NCI-H1694 treated with DMSO at 0.1 percent for 48 hours (cell line): Measurements from ENCODE around the gene KIF6.
"Not testable (repeated sequence)": the region's sequence is repeated elsewhere in the genome, so short reads cannot be mapped to it uniquely, and the experiment has no call there.

Source experiments
- DNase-seq: peaks from one replicate; lab custom pipeline; 2025; lab: John Stamatoyannopoulos, UW

KIF6 gene

DNA sequence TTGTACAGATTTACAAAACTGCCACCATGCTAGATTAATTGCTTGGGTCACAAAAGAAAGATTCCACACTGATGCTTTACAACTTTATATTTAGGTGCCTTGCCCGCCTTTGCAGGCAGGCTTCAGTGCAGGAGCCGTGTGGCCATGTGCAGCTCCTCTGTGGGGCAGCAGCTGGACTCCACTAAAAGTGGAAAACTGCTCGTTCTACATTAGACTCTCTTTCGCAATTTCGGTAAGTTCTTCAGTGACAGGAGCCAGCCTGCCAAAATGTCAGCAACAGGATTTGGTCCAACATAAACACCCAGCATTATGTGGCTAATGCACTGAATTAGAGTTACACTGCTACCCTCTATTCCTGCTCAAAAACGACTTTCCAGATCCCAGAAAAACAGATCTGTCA, 228.3 kb downstream of the KIF6 start:
- no peak for DNase-seq

GRCh38 chr6:39496456-39496855, 228.8 kb downstream of the KIF6 start:
- no peak for DNase-seq

DNA sequence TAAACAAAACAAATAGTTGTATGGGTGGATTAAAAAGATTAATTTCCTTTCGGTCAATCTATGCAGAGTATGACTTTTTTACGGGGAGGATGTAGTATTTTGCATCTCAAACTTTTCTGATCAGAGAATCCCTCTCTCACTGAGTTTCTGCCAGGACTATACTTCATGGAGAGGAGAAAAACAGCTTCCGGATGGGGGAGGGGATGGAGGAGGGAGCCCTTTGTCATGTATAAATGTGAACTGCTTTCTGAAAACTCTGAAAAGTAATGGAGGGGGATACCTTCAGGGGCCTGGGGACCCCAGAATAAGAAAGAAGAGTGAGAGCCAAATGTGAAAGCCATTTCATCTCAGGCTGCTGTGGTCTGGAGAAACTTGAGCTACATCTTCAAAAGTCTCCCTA, 229.6 kb downstream of the KIF6 start:
- DNase-seq = no peak

- DNase-seq = no peak
These were observed 230.2 kb downstream of the KIF6 start for GRCh38 chr6:39494998-39495397.

DNA sequence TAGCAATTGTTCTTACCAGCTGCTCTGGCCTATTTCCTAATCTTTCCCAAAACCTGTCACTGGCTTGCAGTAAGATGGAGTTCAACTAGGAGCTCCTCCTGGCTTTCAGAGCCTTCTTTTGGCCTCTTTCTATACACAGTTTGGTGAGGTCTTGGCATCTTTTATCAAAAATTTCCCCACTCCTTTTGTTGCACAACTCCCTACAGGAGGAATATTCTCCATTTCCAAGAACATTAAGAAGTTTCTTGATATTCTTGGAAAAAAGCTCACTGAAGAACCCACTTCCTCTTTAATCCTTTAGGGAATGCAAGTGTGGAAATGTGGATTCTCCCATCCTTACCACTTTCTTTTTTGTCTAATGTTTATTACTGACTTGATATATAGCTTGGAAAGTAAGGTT, 231.4 kb downstream of the KIF6 start:
- no peak for DNase-seq

DNA sequence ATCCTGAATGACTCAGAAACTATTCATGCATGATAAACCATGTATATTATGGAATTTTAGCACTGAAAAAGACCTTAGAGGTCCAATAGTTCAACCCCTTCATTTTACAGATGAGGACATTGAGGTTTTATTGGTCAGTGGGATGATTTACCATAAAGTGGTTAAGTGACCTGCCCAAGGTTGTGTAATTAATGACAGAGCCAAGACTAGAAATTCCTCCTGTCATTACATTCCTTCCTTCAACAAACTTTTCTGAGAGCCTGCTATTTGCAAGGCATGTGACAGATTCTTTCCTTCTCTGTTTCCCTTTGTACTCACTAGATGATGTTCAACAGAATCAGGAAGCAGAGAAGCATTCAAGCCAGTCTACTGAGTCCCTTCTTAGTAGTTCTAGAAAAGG, 232.0 kb downstream of the KIF6 start:
- no peak for DNase-seq

DNA sequence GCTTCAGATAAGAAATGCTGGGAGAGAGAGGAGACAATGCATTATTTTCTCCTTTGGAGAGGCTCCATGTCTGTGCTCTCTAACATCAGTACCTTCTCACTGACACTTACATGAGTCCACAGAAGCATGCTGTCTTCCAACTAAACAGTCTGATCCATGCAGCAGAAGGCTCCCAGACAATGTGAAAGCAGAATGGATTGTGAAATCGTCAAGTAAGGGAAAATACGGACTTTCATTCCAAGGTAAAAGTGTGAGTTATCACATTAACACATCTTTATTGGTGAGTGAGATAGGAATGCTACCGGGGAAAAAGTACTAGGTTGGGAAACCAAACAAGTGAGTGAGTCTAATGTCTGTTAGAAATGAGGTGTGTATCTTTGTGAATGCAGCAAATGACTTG, 235.1 kb downstream of the KIF6 start:
- DNase-seq = no peak

GRCh38 chr6:39488255-39488879, 236.8 kb downstream of the KIF6 start:
- no peak for DNase-seq

- no peak for DNase-seq
These were observed 240.9 kb downstream of the KIF6 start for GRCh38 chr6:39484276-39484675.

DNA sequence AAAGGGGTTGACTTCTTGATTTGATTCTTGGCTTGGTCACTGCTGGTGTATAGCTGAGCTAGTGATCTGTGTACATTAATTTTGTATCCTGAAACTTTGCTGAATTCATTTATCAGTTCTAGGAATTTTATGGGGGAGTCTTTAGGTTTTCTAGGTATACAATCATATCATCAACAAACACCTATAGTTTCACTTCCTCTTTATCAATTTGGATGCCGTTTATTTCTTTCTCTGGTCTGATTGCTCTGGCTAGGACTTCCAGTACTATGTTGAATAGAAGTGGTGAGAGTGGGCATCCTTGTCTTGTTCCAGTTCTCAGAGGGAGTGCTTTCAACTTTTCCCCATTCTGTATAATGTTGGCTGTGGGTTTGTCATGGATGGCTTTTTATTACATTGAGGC, 245.4 kb downstream of the KIF6 start:
- DNase-seq = not testable (repeated sequence)

- no peak for DNase-seq
These were observed 248.5 kb downstream of the KIF6 start for GRCh38 chr6:39476670-39477069.

- DNase-seq = no peak
These were observed 249.1 kb downstream of the KIF6 start for GRCh38 chr6:39476151-39476550.

DNA sequence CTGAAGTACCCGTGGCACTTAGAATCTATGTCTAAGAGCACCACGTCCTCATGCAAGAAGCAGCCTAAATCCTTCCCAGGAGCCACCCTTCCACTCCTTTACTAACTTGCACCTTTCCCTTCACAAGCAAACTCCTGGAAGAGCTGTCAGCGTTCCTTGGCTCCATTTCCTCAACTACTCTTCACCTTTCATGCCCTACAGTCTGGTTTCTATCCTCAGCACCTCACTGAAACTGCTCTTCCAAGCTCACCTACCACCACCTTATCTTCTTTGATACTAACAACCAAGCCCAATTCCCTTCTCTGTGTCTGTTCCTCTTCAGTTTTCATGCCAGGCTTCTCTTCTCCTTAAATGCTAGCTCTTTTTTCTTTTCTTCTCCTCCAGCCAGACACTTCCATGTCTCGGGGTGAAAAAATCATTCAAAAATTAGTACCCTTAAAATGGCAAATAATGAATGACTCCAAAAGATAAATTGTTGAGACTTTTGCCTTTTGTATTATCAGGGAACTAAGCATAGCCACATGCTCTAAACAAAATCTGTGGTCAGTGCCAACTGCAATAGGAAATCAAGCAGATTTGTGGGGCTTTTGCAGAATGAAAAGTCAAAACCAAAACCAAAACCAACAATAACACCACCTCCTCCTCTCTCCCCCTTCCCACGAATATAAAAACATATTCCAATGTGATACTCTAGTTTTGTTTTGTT, 253.1 kb downstream of the KIF6 start:
- no peak for DNase-seq

- no peak for DNase-seq
These were observed 254.7 kb downstream of the KIF6 start for GRCh38 chr6:39470506-39470905.

GRCh38 chr6:39468385-39468784, 256.8 kb downstream of the KIF6 start:
- DNase-seq = no peak

GRCh38 chr6:39466631-39467030, 258.6 kb downstream of the KIF6 start:
- no peak for DNase-seq

- no peak for DNase-seq
These were observed 259.7 kb downstream of the KIF6 start for GRCh38 chr6:39465539-39465938.

DNA sequence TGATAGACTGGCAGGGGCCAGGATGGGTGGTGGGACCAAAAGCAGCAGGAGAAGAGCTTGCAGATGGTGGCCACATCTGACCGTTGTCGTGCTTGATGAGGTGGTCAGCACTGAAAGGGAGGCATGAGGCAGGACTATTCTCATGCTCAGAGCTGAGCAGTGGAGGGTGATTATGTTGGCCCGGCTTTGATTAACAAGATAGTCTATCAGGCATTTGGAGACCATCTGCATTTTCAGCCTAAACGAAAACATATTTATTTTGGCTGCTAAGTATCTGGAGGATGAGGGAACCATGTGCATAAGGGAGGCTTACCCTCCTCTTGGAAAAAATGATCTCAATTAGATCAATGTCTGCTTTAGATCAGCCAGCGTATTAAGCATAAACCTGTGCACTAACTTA, 261.1 kb downstream of the KIF6 start:
- DNase-seq = no peak

DNA sequence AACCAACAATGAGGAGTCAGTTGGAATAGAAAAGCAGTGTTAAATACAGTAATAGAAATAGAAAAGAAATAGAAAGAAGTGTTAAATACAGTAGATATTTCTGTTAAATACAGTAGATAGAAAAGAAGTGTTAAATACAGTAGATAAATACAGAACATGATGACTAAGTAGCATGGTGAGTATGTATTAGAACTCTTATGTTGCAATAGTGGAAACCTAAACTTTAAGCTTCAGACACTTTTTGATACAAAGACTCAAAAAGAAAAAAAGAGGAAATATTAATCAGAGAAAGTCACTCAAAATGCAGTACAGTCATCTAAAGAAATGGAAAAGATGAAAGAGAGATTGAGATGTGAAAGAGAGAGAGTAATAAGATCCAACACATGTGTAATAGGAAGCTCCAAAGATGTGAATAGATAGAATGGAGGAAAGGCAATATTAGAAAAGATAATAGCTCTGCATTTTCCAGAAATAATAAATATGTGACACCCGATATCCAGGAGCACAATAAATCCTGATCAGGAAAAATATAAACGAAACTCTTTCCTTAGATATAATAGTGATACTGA, 271.2 kb downstream of the KIF6 start:
- DNase-seq = no peak

- DNase-seq = no peak
These were observed 272.0 kb downstream of the KIF6 start for GRCh38 chr6:39453241-39453640.

DNA sequence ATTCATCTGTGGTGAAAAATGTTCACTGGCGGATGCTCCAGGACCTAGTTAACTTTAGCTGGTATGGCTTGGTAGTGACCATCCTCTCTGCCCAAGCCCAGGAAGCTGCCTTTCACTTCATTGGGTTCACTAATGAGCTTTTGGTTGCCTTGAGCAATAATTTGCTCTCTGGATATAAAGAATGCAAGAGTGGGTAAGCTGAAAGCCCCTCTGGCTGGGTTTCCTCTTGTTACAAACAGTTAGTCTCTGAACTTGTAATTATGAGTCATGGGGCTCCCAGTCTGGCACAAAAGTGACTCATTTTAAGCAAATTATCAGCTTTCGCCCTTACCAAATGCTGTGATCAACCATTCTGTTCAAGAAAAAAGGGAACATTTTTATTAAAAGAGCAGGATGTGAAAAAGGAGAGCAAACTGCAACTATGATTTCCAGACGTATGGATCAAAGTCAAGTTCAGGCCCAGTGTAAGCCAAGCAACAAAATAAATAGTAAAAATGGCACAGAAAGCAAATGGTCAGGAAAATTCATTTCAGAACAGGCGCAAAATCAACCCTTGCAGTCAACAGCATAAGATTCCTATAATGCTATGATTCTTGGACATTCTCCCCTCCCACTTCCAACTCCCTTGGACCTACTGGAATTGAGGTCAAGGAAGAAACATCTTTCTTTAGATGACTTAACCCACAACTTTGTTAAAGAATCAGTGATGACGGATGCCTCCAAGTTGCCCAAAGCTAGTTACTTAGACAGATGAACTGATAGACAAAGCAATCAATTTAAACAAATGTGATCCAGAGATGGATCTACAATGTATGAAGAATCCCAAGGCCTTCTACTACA, 272.7 kb downstream of the KIF6 start:
- DNase-seq = no peak

DNA sequence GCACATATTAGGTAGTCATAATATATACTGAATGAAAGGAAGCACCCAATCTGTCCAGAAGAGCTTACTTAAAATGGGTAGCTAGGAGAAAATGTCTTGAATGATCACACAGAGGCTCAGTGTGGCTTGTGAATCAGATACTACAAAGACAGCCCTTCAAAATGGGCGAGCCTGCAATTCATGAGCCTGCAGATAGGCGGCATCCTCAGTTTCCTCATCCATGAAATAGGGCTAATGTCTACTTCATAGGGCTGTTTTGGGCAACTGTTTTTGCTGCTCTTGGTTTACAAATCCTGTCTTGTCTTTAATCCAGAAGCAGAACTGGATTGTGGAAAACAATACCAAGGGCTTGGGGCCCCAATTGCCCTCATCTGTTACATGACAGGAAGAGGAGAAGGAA, 273.4 kb downstream of the KIF6 start:
- DNase-seq = no peak

- DNase-seq = no peak
These were observed 276.2 kb downstream of the KIF6 start for GRCh38 chr6:39449022-39449421.
